DOHH2 (cell line): Measurements from ENCODE around the gene PKP3.
A peak's percentile ranks its signal among the peaks of the same experiment; 100 is the strongest.

Experiments used
- H3F3A ChIP-seq: fragments of 200-600 bp; sonication (generic), shearing (Covaris generic); 2 replicates; pipeline ENCODE4 v1.6.0; 2016; ENCODE audit warnings: antibody characterized with exemption, mild to moderate bottlenecking; ENCODE audit not compliant: control insufficient read depth, insufficient read depth
- H3K27ac ChIP-seq: fragments of 200-600 bp; sonication (generic); 2 replicates; pipeline ENCODE4 v1.5.1; 2014; ENCODE audit warnings: low read depth, mild to moderate bottlenecking, low read length, moderate library complexity
- H3K27me3 ChIP-seq: fragments of 200-600 bp; sonication (generic); 2 replicates; pipeline ENCODE4 v1.6.1; 2014; ENCODE audit warnings: mild to moderate bottlenecking, low read length, mixed read lengths; ENCODE audit not compliant: control insufficient read depth
- H3K36me3 ChIP-seq: fragments of 200-600 bp; sonication (generic); 2 replicates; pipeline ENCODE4 v1.6.1; 2014; ENCODE audit warnings: mild to moderate bottlenecking, low read length, moderate library complexity, mixed read lengths; ENCODE audit not compliant: control insufficient read depth
- H3K4me1 ChIP-seq: fragments of 200-600 bp; sonication (generic); 2 replicates; pipeline ENCODE4 v1.6.1; 2014; ENCODE audit warnings: mild to moderate bottlenecking, low read length, mixed read lengths; ENCODE audit not compliant: control insufficient read depth
- H3K4me2 ChIP-seq: fragments of 200-600 bp; sonication (generic); 2 replicates; pipeline ENCODE4 v1.6.0; 2014; ENCODE audit warnings: mild to moderate bottlenecking, low read length, moderate library complexity
- H3K4me3 ChIP-seq: fragments of 200-600 bp; sonication (generic); 2 replicates; pipeline ENCODE4 v1.5.1; 2014; ENCODE audit warnings: mild to moderate bottlenecking, low read length, mixed read lengths
- H3K79me2 ChIP-seq: fragments of 200-600 bp; sonication (generic); 2 replicates; pipeline ENCODE4 v1.6.1; 2014; ENCODE audit warnings: mild to moderate bottlenecking, low read length, mixed read lengths; ENCODE audit not compliant: control insufficient read depth
- H3K9me2 ChIP-seq: fragments of 200-600 bp; sonication (generic); replicated peaks from 2 replicates; pipeline ENCODE4 v1.6.1; 2014; ENCODE audit warnings: mild to moderate bottlenecking, low read length, mixed read lengths; ENCODE audit not compliant: control insufficient read depth
- H3K9me3 ChIP-seq: fragments of 200-600 bp; sonication (generic); 2 replicates; pipeline ENCODE4 v1.6.1; 2014; ENCODE audit warnings: antibody characterized with exemption, low read length, mixed read lengths; ENCODE audit not compliant: control insufficient read depth, insufficient read depth
- H4K20me1 ChIP-seq: fragments of 200-600 bp; sonication (generic); 2 replicates; pipeline ENCODE4 v1.6.0; 2014; ENCODE audit warnings: low read depth, mild to moderate bottlenecking, antibody characterized with exemption, low read length, moderate library complexity; ENCODE audit not compliant: control insufficient read depth, insufficient read depth
- CTCF ChIP-seq: fragments of 200-600 bp; sonication (generic); IDR thresholded peaks from one replicate; pipeline ENCODE4 v1.5.1; 2014; ENCODE audit warnings: antibody characterized with exemption, mild to moderate bottlenecking, low read depth, low read length; ENCODE audit not compliant: poor library complexity, severe bottlenecking
- EZH2phosphoT487 ChIP-seq: fragments of 200-600 bp; sonication (generic); IDR thresholded peaks from 2 replicates; pipeline ENCODE4 v1.6.1; 2017; ENCODE audit warnings: borderline replicate concordance, mild to moderate bottlenecking, antibody characterized with exemption, low read length, moderate library complexity, mixed read lengths

The PKP3 gene

GRCh38 chr11:416051-416756 lies 22.2 kb downstream of the PKP3 start:
- TF ChIP-seq CTCF = no peak
- TF ChIP-seq EZH2phosphoT487 = no peak
- Histone ChIP-seq H3K9me3 (no peaks in the 10 kb centered on the region), H3K4me1 (peaks cover 20% of the 10 kb centered on the region), H3F3A (no peaks in the 10 kb centered on the region), H3K9me2 (no peaks in the 10 kb centered on the region), H3K27me3 (peaks cover 23% of the 10 kb centered on the region), H3K27ac (no peak overlapping the region), H3K4me2 (peak overlapping the region; percentile 55), H3K36me3 (no peaks in the 10 kb centered on the region), H3K79me2 (no peaks in the 10 kb centered on the region), H3K4me3 (peak overlapping the region; percentile 46; the same call in 1 of the 2 replicates), H4K20me1 (no peaks in the 10 kb centered on the region)

DNA sequence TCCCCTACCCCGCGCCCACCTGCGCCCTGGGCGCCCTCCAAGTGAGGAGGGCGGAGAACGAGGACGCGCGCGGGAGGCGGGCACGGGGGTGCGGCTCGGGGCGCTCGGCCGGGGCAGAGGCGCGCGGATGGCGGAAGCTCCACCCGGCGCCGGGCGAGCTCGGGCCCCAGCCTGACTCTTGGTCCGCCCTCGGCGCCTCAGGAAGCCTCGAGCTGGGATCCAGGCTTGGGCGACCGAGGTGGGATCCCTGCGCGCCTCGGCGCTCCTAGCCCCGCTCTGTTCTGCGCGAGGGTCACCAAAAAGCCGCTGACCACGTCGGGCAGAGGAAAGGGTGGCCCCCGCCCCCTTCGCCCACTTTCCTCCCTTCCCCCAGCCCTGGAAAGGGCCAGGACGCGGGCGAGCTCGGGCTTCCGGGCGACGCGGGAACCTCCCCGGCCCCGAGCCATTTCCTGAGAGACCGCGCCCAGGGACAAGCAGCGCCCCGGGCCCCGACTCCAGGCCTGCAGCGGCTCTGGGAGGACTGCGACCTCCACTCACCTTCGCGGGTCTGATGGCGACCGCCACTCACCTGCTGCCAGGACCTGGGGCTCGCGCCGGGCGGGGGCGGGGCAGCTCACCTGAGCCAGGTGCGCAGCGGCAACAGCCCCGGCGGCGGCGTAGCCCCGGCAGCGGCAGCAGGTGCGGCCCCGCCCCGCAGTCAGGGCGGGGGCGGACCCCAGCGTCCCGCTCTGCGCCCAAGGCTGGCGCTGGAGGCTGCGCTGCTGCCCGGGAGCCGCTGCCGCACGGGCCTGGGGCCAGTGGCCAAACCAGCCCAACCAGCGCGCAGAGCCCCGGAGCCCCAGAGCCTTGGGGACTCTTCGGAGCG lies 23.0 kb downstream of the PKP3 start:
- TF ChIP-seq EZH2phosphoT487 = no peak
- no peak for TF ChIP-seq CTCF
- H3F3A ChIP-seq = no peaks in the 10 kb centered on the region
- no peak overlapping the region for H3K27ac ChIP-seq
- H3K27me3 ChIP-seq = peaks cover 23% of the 10 kb centered on the region
- H4K20me1 ChIP-seq = no peaks in the 10 kb centered on the region
- no peaks in the 10 kb centered on the region for H3K9me3 ChIP-seq
- H3K9me2 ChIP-seq = no peaks in the 10 kb centered on the region
- peak overlapping the region; percentile 55 for H3K4me2 ChIP-seq
- H3K79me2 ChIP-seq = no peaks in the 10 kb centered on the region
- peaks cover 20% of the 10 kb centered on the region for H3K4me1 ChIP-seq
- peak overlapping the region; percentile 46; the same call in 1 of the 2 replicates for H3K4me3 ChIP-seq
- H3K36me3 ChIP-seq = no peaks in the 10 kb centered on the region

DNA sequence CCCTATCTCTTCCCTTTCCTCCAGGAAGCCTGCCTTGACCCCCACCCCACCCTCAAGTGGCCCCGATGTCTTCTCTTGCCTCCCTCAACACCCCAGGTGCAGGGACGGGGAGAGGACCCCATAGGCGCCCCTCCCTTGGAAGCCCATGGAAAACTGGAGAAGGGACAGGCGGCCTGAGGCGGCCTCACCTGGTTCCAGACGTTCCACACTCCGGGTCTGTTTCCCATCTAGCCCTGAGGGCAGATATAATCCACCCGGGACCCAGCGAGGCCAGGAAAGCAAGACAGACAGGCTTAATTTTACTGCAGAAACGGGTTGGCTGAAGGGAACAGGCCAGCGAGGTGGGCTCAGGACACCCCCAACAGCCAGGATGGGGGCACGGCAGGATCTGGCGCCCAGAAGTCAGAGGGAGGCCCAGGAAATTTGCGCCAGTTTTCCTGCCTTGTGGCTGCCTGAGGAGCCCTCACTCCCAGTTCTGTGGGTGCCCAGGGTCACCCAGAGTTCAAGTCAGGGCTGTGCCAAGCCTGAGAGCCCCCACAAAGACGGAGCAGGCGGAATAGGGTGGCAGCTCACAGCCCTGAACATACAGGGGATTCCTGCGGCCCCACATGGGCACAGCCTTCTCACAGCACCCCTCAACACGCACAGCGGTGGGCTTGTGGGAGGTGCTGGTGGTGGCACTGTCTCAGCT lies 23.8 kb downstream of the PKP3 start:
- H3K4me2 ChIP-seq = no peak overlapping the region
- H3K9me2 ChIP-seq = no peaks in the 10 kb centered on the region
- H4K20me1 ChIP-seq = no peaks in the 10 kb centered on the region
- no peaks in the 10 kb centered on the region for H3K79me2 ChIP-seq
- peaks cover 20% of the 10 kb centered on the region for H3K4me1 ChIP-seq
- TF ChIP-seq CTCF (no peak), EZH2phosphoT487 (no peak)
- no peaks in the 10 kb centered on the region for H3K9me3 ChIP-seq
- no peaks in the 10 kb centered on the region for H3F3A ChIP-seq
- H3K27me3 ChIP-seq = peaks cover 23% of the 10 kb centered on the region
- no peaks in the 10 kb centered on the region for H3K36me3 ChIP-seq
- no peak overlapping the region for H3K4me3 ChIP-seq
- H3K27ac ChIP-seq = no peak overlapping the region
